Measurements from ENCODE around the gene RPSA.
"Not testable (repeated sequence)": the region's sequence is repeated elsewhere in the genome, so short reads cannot be mapped to it uniquely, and the experiment has no call there.

The RPSA gene

DNA sequence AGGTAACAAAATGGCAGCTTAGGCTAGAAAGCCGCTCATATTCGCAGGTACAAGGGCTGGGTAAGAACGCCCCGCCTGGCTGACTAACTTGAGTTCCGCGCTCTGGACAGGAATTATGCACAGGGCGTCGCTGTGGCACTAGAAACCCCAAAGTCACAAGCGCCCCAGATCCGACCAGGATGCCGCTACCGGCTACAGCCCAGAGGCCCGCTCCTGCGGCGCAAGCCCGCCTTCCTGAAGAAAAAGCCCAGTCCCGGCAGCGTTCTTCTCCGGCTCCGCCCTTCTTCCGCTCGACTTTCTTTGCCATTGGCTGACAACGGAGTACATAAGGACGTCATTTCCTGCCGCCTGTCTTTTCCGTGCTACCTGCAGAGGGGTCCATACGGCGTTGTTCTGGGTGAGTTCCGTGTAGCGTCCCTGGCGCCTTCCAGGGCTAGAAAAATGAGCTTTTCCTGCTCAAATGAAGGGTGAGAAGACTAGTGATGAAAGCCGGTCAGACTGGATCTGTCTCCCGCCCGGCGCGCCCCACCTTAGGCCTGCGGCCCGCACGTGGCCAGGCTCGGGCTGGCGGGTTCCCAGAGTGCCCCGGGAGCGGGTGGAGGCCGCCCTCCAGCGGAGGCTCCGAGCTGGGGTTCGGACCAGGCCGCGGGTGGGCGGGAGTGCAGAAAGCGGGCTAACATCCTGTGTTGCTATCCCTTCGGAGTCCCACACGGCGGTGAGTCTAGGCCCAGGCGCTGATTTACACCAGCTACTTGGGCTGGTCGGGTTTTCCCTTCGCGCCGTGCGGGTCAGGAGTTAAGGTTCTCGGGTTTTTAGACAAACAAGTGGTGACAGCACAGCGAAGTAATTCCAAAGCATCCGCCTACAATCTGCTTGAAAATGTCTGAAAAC is at the start of gene RPSA:
Gene RPSA, plus strand, starts transcription at position 353 of the 891 bp plus-strand sequence. CDS start 934 bp downstream, outside the sequence.
- peak; percentile 97 for DNase-seq (ENCODE audit: low read depth, low spot score)

DNA sequence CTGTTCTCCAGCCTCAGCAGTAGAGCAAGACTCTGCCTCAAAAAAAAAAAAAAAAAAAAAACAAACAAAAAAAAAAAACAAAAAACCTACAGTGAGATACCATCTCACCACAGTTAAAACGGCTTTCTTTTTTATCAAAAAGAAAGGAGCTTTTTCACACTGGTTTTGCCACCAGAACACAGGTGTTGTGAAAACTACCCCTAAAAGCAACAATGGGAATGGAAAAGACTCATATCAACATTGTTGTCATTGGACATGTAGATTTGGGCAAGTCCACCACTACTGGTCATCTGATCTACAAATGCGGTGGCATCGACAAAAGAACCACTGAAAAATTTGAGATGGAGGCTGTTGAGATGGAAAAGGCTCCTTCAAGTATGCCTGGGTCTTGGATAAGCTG is 48.2 kb upstream of the RPSA start:
- no peak for DNase-seq (ENCODE audit: low read depth, low spot score)

DNA sequence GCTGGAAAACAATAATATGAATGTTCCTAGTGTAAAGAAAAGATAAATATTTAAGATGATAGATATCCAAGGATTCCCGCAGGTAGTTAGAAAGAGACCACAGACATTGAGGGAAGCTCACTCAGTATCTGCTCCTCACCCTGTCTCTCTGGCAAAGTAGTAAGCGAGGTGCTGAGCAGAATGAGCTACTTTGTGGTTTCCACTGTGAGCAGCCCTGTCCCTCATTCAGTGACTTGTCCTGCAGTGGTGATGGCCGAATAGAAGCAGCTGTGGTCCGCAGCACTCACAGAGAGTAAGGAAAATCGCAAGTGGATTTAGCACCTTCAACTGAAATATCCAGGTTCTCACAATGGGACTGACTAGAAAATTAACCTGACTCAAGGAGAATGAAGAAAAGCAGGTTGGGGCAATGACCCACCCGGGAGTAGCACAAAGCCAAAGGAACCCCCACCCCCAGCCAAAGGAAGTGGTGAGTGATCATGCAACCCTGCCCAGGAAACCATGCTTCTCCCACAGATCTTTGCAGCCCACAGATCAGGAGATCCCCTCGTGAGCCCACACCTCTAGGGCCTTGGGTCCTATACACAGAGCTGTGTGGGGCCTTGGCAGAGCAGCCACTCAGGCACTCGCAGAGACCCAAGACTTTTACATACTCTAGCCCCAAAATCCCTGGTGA is 45.1 kb upstream of the RPSA start:
- DNase-seq (ENCODE audit: low read depth, low spot score): no peak

DNA sequence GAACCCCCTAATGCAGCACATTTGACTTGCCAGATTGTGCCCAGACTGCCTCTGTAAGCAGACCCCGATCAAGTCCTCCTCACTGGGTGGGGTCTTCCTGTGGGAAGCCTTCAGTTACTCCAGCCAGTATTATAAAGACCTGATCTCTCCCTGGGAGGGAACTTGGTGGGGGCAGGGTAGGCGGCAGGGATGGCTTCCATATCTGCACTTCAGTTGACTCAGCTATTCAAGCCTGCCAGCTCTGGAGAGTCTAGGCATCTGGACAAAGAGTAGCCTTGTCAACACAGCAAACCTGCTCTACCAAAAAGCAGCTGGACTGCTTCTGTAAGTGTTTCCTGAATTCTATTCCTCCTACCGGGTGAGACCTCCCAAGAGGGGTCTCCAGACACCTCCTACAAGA is 44.3 kb upstream of the RPSA start:
- DNase-seq (ENCODE audit: low read depth, low spot score): no peak

DNA sequence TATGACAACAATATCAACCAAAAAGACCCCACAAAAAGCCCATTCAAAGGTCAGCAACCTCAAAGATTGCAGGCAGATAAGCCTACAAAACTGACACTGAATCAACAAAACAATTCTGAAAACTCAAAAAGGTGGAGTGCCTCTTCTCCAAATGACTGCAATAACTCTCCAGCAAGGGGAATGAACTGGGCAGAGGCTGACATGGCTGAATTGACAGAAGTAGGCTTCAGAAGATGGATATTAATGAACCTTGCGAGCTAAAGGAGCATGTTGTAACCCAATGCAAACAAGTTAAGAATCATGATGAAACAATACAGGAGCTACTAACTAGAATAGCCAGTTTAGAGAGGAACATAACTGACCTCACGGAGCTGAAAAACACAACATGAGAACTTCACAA is 43.7 kb upstream of the RPSA start:
- DNase-seq (ENCODE audit: low read depth, low spot score): no peak

DNA sequence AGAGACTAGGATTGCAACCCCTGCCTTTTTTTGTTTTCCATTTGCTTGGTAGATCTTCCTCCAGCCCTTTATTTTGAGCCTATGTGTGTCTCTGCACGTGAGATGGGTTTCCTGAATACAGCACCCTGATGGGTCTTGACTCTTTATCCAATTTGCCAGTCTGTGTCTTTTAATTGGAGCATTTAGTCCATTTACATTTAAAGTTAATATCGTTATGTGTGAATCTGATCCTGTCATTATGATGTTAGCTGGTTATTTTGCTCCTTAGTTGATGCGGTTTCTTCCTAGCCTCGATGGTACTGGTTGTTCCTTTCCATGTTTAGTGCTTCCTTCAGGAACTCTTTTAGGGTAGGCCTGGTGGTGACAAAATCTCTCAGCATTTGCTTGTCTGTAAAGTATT is 36.1 kb upstream of the RPSA start:
- not testable (repeated sequence) for DNase-seq (ENCODE audit: low read depth, low spot score)

DNA sequence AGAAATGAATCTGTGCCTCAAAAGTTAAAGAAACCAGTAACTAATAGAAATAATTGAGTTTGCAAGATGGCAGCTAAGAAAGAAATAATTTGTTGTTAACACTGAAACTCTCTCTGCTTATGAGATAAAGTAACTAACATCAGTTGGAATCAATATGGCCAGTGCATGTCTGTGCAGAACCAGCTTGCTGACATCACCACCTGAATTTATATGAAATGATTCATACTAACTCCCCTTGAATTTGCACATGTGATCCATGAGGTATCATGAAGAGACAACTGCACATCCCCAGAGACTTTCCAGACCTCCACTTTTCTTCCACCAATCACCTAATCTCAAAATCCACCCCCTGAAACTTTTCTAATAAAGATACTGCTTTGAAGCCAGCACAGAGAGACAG is 33.7 kb upstream of the RPSA start:
- DNase-seq (ENCODE audit: low read depth, low spot score): no peak

DNA sequence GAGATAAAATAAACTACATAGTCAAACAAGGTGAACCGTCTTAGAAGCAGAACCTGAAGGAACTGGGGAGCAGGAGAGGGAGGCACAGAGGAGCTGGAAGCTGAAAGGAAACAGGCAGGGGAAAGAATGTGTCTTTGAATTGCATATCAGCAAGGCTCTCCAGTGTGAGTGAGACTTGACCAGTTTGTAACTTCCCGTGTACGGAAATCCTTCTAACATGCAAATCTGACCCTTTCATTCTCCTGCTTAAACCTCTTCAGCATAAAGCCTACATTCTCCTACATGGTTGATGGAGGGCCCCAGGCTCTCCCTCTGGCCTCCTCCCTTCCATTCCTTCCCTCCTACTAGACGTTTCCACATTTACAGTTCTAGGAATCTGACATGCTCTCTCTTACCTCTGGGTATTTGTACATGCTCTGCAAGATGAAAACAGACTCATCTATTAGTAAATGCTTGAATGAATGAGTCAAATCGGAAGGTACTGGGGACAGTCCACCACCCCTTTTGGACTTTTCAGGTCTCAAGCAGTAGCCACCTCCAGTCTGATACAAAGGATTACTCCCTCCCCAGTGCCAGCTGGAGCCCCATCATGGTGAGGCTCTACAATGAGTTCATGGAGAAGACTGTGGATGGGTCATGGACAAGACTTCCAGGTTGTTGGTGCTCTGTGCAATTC is 29.4 kb upstream of the RPSA start:
- DNase-seq (ENCODE audit: low read depth, low spot score): no peak

DNA sequence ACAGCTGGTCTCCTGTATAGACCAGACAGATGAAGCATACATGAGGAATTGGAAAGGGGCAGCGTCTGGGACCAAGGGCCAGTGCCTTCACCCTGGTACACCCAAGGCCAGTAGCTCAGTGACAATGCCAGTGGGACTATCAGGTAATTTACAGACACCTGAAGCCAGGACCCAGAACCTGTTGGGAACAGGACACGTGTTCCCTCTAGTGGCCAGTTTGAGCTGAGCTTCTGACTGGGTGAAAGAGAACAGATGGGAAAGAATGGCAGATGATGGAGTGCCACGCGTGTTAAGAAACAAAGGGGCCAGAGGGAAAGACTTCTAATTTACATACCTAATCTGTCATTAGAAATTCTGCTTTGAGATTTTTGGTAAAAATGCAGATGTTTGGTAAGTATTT is 28.4 kb upstream of the RPSA start:
- peak; percentile 77 for DNase-seq (ENCODE audit: low read depth, low spot score)

DNA sequence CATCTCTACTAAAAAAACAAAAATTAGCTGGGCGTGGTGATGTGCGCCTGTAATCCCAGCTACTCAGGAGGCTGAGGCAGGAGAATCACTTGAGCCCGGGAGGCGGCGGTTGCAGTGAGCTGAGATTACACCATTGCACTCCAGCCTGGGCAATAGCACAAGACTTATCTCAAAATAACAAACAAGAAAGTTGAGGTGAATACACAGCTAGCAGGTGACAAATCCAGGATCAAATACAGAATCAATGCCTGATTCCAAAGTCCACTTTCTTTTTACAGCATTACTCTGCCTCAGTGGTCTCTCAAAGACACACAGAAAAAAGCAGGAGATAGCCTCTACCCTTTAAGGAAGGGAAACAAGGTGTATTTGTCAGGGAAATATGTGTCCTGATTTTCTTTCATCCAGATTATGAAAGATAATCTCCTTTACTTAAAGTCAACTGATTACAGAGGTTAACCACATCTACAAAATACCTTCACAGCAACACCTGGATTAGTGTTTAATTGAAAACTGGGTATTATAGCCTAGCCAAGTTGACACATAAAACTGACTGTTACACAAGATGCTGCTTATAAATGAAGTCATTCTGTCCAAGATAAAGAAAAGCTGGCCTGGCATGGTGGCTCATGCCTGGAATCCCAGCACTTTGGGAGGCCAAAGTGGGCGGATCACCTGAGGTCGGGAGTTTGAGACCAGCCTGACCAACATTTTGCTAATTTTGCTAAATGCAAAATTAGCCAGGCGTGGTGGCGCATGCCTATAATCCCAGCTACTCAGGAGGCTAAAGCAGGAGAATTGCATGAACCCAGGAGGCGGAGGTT is 27.4 kb upstream of the RPSA start:
- DNase-seq (ENCODE audit: low read depth, low spot score): no peak

DNA sequence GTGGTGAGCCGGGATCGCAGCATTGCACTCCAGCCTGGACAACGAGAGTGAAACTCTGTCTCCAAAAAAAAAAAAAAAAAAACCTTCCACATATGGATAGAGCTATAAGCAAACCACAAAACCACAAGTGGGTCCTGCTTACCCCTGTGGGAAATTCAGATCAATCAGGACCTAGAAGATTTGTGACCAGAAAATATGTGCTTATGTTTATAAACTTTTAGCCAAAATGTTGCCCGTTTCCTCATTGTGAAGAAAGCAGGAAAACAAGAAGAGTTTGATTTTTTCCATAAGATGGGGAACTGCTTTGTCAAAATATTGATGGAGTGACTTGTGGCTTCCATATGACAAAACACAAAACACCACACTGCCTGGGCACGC is 26.8 kb upstream of the RPSA start:
- DNase-seq (ENCODE audit: low read depth, low spot score): no peak

DNA sequence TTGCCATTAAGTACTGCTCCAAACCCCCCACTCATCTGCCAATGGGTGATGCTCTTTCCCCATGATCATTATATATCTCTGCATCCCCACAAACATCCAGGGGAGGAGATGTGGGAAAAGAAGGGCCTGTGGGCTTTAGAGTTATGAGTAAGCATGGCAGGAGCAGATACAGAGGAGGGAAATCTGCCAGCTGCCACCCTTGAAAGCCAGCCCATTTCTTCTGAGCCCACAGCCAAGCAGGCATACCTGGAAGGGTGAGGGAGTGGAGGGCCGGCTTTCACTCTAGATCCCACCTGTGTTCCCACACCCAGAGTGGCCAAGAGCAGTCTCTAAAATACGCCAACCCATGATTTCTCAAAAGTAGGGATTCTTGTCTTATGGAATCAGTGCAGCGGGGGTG is 25.1 kb upstream of the RPSA start:
- no peak for DNase-seq (ENCODE audit: low read depth, low spot score)

DNA sequence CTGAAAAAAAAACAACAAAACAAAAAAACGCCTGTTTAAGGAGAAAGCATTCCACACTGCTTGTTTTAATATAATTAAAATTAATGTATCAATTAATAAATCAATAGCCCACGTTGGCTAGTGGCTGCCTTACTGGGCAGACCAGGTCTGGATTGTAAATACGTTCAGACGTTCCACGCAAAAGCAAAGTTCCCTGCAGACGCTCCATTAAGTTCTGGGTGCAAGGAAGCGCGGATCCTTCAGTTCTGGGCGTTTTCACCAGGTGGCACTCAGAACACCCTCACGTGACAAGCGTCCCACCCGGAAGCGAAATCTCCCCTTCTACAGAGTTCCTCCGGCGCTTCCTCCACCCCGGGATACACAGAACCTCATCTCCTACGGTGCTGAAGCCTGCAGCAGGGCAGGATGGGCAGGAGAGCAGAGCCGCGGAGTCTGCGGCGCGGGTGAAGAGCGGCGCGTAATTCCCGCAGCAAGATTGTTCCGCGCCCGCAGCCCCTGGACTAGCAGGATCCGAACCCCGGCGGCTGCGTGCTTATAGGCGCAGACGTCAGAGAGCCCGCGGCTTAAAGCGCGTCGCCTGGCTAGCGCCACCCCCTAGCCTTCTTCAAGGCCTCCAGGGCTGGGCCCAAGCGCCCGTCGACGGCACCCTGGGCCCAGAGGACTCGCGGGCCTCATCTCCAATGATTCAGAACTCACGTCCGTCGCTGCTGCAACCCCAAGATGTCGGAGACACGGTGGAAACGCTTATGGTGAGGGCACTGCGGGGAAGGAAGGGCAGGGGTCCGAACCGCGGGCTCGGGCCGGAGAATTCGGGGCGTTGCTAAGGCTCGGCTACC is 23.3 kb upstream of the RPSA start, which contains the start of gene SLC25A38:
Gene SLC25A38, plus strand, starts transcription at position 326 of the 836 bp plus-strand sequence. Its CDS starts 355 bp downstream, at position 681.
- peak; percentile 95 for DNase-seq (ENCODE audit: low read depth, low spot score)

DNA sequence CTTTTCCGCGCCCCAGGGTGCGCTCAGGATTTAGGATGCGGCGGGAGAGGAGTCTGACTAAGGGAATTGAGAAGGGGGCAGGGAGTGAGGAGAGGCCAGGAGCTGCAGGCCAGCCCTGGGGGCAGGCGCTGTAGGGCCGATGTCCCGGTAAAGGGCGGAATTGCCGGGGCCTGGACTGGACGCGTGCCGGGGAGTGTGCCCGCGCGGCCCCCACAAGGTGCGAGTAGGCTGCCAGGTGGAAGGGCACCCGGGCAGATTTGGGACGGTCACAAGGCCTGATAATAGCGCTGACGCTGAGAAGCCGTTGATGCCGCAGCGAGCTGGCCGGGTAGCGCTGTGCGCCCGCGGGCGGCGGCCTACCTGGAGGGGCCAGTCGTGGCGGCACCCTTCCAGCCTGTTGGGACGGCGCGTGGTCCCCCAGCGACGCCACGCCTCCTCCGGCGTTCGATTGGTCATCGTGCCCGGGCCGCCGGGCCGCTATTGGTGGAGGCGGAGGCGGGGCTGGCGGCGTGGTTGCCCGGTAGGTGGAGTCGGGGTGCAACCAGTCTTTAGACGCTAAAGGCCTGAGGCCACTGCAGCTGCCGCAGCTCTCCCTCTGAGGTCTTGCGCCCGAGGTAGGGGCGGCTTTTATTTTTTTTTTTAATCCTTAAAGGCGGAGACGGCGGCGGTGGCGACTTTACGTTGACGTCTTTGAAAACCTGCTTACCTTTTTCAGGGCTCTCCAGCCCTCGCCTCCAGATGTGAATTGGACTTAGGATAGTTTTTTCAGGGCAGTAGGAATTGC is 22.4 kb upstream of the RPSA start:
- peak; percentile 99 for DNase-seq (ENCODE audit: low read depth, low spot score)

DNA sequence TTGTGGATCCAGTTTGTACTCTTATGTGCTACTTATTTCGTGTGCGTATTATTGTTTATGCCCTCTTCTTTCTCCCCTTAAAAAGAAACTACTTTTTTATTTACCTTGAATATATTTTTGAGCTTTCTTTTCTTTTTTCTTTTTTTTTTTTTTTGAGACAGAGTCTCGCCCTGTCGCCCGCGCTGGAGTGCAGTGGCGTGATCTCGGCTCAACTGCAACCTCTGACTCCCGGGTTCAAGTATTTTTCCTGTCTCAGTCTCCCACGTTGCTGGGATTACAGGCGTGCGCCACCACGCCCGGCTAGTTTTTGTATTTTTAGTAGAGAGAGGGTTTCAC is 21.9 kb upstream of the RPSA start:
- DNase-seq (ENCODE audit: low read depth, low spot score): no peak

DNA sequence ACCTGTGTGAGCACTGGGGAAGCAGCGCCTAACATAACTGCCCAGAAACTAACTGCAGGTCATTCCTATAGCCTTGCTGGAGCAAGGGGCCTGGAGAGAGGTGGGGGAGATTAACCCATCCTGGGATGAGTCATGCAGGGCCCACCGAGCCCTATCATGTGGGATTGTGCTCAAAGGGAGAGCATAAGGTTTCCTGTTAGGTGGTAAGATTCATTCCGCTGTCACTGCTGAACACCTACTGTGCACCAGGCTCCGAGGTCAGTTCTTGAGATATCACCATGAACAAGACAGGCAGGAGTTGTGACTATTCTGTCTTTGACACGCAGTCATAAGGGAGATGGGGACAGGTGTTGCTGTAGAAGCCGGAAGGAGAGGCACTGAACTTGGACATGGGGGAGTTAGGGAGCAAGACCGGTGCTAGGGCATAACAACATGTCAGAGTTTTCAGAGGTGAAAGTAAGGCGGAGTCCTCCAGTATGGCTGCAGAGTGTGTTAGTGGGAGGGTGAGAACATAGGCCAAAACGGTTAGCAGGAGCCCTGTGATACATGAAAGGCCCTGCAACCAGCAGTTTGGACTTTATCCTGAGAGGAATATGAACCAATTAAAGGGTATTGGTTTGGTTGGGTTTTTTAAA is 20.9 kb upstream of the RPSA start:
- peak; percentile 60 for DNase-seq (ENCODE audit: low read depth, low spot score)

DNA sequence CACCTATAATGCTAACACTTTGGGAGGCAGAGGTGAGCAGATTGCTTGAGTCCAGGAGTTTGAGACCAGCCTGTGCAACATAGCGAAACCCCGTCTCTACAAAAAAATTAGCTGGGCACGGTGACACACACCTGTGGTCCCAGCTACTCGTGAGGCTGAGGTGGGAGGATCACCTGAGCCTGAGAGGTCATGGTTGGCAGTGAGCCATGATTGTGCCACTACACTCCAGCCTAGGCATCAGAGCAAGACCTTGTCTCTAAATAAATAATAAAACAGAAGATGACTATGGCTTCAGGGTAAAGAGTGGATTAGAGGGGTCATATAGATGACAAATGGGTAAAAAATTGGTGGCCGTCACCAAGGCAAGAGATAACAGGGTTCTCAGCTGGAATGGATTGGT is 20.2 kb upstream of the RPSA start:
- no peak for DNase-seq (ENCODE audit: low read depth, low spot score)

DNA sequence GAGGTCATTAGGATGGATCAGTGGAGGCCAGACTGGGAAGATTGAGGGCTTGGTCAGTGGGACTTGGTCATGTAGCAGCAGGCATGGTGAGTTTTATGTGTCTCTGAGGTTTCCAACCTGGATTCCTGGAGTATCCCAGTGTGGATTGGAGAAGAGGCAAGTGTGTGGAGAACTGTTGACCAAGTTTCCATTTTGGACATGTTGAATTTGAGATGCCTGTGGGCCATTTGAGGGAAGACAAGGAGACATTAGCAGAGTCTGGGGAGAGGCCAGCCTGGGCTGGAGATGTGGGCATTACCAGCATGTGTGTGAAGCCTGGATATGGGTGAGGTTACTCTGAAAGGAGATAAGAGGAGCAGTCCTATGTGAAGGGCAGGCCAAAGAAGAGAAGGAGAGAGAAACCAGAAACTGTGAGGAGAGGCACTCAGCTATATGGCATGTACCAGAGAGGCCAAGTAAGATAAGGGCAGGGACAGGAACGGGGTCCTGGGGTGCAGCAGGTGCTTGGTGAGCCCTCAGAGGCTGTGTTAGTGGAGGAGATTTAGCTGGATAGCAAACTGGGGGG is 19.0 kb upstream of the RPSA start:
- DNase-seq (ENCODE audit: low read depth, low spot score): no peak

DNA sequence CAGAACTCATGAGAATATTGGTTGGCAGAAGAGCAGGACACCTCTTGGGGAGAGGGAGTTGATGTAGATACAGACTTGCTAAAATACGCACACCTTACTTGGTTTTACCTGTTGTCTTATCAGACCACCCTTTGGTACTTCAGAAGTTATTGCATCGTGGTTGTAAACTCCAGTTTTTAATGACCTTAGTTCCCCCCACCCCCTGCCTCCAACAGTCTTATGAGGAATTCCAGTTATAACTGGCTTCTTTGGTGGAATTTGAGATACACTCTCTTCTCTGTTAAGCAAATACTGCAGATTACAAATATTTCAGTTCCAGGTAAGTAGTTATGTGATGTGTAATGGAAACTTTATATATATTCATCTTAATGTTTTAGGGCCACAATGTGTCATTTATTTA is 18.4 kb upstream of the RPSA start:
- DNase-seq (ENCODE audit: low read depth, low spot score): no peak

All from ELF-1 (cell line).